ENCODE measurements around the gene C19orf81. TPM values are rescaled to one million over a fixed set of nuclear protein-coding genes. Genes with fewer than 3 reads are reported as not detected.

Gene C19orf81
- total and polyA plus RNA-seq, 3 experiments from 2014 or later, result not detected

DNA sequence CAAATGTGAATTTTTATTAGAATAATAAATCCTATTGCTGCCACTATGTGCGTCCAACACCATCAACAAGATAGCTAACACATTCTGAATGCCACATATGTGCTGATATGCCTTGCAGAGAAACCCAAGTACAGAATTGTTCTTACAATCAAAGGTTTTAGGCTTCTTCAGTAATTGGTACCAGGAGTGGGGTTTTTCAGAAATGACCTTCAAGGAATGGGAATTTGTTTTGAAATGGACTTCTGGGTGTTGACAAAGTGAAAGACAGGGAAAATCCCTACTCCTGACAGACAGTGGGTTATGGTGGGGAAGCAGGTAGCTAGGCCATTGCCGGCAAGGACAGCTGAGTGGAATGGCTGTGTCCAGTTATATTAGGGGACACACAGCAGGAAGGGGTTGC lies 15.3 kb upstream of the C19orf81 start:
- Mint-ChIP-seq H3K36me3 (peaks cover 0 to 11% (median 0%) of the 10 kb centered on the region in 3 donors), H3K27me3 (peaks cover 30 to 61% of the 10 kb centered on the region in 2 donors), H3K4me1 (peaks cover 4 to 7% (median 6%) of the 10 kb centered on the region in 3 donors), H3K9me3 (peaks cover 14 to 45% (median 40%) of the 10 kb centered on the region in 5 donors), H3K4me3 (no peak overlapping the region), H3K27ac (no peak overlapping the region)
- H3K4me1 ChIP-seq (ENCODE audit: insufficient read depth, low read length), result no peaks in the 10 kb centered on the region
- H3K27me3 ChIP-seq (ENCODE audit: insufficient read depth, low read length, poor library complexity, severe bottlenecking), result peaks cover 12% of the 10 kb centered on the region
- POLR2A ChIA-PET, result no interaction called here
- CTCF ChIA-PET, result interaction anchor here (0.6 kb wide), 1 partner anchor 389 kb away, joined by 3 read pairs; no protein-coding TSS in a partner anchor
- H3K27ac ChIP-seq (ENCODE audit: low read depth, low read length), result no peak overlapping the region
- H3K36me3 ChIP-seq (ENCODE audit: insufficient read depth, low read length), result no peaks in the 10 kb centered on the region
- H3K4me3 ChIP-seq (ENCODE audit: low read length), result no peak overlapping the region
- peaks cover 11% of the 10 kb centered on the region for H3K9me3 ChIP-seq (ENCODE audit: low read length)
- DNase-seq, result no peak

- no peak for DNase-seq
- ChIA-PET CTCF (no interaction called here), POLR2A (no interaction called here)
- Mint-ChIP-seq H3K4me3 (no peak overlapping the region), H3K9me3 (peaks cover 14 to 43% (median 40%) of the 10 kb centered on the region in 5 donors), H3K4me1 (peaks cover 6 to 8% (median 7%) of the 10 kb centered on the region in 3 donors), H3K36me3 (peaks cover 0 to 11% (median 0%) of the 10 kb centered on the region in 3 donors), H3K27ac (no peak overlapping the region), H3K27me3 (peaks cover 39 to 66% of the 10 kb centered on the region in 2 donors)
- Histone ChIP-seq H3K27me3 (ENCODE audit: insufficient read depth, low read length, poor library complexity, severe bottlenecking) (peaks cover 16% of the 10 kb centered on the region), H3K4me1 (ENCODE audit: insufficient read depth, low read length) (no peaks in the 10 kb centered on the region), H3K27ac (ENCODE audit: low read depth, low read length) (no peak overlapping the region), H3K4me3 (ENCODE audit: low read length) (no peak overlapping the region), H3K9me3 (ENCODE audit: low read length) (peaks cover 11% of the 10 kb centered on the region), H3K36me3 (ENCODE audit: insufficient read depth, low read length) (no peaks in the 10 kb centered on the region)
These were observed 12.7 kb upstream of the C19orf81 start for GRCh38 chr19:50636317-50637085.

GRCh38 chr19:50638600-50638999 lies 10.6 kb upstream of the C19orf81 start:
- H3K4me1 Mint-ChIP-seq, result peaks cover 6 to 8% (median 7%) of the 10 kb centered on the region in 3 donors
- ChIA-PET POLR2A (no interaction called here), CTCF (no interaction called here)
- Histone ChIP-seq H3K4me3 (ENCODE audit: low read length) (no peak overlapping the region), H3K27me3 (ENCODE audit: insufficient read depth, low read length, poor library complexity, severe bottlenecking) (peaks cover 16% of the 10 kb centered on the region), H3K9me3 (ENCODE audit: low read length) (peaks cover 8% of the 10 kb centered on the region), H3K4me1 (ENCODE audit: insufficient read depth, low read length) (no peaks in the 10 kb centered on the region), H3K36me3 (ENCODE audit: insufficient read depth, low read length) (no peaks in the 10 kb centered on the region), H3K27ac (ENCODE audit: low read depth, low read length) (no peak overlapping the region)
- peaks cover 48 to 61% of the 10 kb centered on the region in 2 donors for H3K27me3 Mint-ChIP-seq
- no peak for DNase-seq
- no peak overlapping the region for H3K27ac Mint-ChIP-seq
- peak overlapping the region in 3 of 7 donors; percentile 11 to 66 (median 57) for H3K4me3 Mint-ChIP-seq
- peaks cover 10 to 34% (median 32%) of the 10 kb centered on the region in 5 donors for H3K9me3 Mint-ChIP-seq
- peaks cover 0 to 7% (median 0%) of the 10 kb centered on the region in 3 donors for H3K36me3 Mint-ChIP-seq

DNA sequence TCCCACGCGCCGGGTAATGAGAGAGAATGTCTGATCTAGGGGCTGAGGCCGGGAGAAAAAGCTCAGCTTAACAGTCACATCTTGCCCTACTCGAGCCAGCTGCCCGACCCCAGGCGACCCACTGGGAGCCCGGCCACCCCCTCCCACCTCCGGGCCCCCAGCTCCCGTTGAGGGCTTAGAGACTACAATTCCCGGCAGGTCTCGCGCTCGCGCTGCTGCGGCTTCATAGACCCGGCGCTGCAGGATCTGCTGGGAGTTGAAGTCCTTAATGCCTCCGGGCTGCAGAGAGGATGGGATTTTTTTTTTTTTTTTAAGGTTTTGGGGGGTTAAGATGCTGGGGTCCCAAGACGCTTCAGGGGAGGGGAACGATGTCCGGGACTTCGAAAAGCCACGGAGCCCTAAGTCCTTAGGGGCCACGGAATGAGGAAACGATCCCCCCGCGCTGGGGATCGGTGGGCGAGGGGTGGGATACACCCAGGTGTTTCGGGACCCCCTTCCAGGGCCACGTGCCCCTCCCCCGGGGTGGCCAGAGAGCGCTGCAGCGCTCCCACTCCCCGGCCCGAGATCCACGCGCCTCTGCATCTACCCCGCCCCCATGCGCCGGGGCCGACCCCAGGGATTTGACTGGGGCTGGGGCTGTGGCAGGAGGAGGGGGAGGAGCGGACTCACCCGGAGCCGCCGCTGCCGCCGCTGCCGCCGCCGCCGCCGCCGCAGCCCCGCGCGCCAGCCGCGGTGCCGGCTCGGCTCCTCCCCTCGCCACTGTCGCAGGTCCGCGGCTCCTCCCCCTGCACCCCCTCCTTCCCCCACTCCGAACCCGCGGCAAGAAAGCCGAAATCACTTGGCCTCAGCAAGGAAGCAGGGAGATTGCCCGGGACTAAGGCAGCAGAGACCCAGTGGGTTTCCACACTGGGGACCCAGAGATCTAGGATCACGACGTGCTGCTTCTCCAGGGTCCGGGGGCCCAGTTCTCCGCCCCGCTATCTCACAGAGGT lies 9.8 kb upstream of the C19orf81 start, which contains the start of gene SYT3:
Gene SYT3 (minus strand): TSS at position 761 of the 992 bp plus-strand sequence. CDS start 2,470 bp downstream, outside the sequence.
- peaks cover 6 to 27% (median 25%) of the 10 kb centered on the region in 5 donors for H3K9me3 Mint-ChIP-seq
- Histone ChIP-seq H3K4me3 (ENCODE audit: low read length) (no peak within 1 kb of the TSS), H3K9me3 (ENCODE audit: low read length) (no peaks in the 10 kb centered on the region), H3K4me1 (ENCODE audit: insufficient read depth, low read length) (no peaks in the 10 kb centered on the region), H3K27me3 (ENCODE audit: insufficient read depth, low read length, poor library complexity, severe bottlenecking) (peaks cover 16% of the 10 kb centered on the region), H3K36me3 (ENCODE audit: insufficient read depth, low read length) (no peaks in the 10 kb centered on the region), H3K27ac (ENCODE audit: low read depth, low read length) (peak within 1 kb of the TSS; percentile 6)
- H3K36me3 Mint-ChIP-seq, result peaks cover 0 to 7% (median 0%) of the 10 kb centered on the region in 3 donors
- H3K27ac Mint-ChIP-seq, result no peak within 1 kb of the TSS
- POLR2A ChIA-PET, result no interaction called here
- peak within 1 kb of the TSS in 5 of 7 donors; percentile 66 to 82 (median 77) for H3K4me3 Mint-ChIP-seq
- peaks cover 48 to 57% of the 10 kb centered on the region in 2 donors for H3K27me3 Mint-ChIP-seq
- CTCF ChIA-PET, result no interaction called here
- H3K4me1 Mint-ChIP-seq, result peaks cover 6 to 8% (median 7%) of the 10 kb centered on the region in 3 donors
- DNase-seq, result peak in 1 of 5 donors; percentile 42

DNA sequence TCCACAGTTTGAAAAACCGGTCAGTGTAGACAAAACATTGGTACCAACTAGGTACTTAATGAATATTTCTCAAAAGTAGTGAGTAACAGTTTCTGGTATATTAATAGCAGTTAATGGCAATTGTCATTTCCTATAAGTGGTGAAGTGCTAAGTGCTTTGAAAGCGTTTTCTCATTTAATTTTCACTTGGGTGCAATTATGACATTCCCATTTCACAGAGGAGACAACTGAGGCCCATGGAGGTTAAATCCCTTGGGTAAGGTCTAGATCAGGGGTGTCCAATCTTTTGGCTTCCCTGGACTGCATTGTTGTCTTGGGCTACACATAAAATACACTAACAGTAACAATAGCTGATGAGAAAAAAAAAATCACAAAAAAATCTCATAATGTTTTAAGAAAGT lies 8.9 kb upstream of the C19orf81 start:
- Mint-ChIP-seq H3K4me3 (peak overlapping the region in 2 of 7 donors; percentile 10 to 35), H3K27ac (no peak overlapping the region), H3K4me1 (peaks cover 6 to 8% (median 7%) of the 10 kb centered on the region in 3 donors), H3K9me3 (peaks cover 2 to 21% (median 18%) of the 10 kb centered on the region in 5 donors), H3K36me3 (peaks cover 0 to 4% (median 0%) of the 10 kb centered on the region in 3 donors), H3K27me3 (peaks cover 44 to 53% of the 10 kb centered on the region in 2 donors)
- H3K27ac ChIP-seq (ENCODE audit: low read depth, low read length), result peak overlapping the region; percentile 6
- H3K27me3 ChIP-seq (ENCODE audit: insufficient read depth, low read length, poor library complexity, severe bottlenecking), result peaks cover 16% of the 10 kb centered on the region
- POLR2A ChIA-PET, result no interaction called here
- H3K4me1 ChIP-seq (ENCODE audit: insufficient read depth, low read length), result no peaks in the 10 kb centered on the region
- H3K9me3 ChIP-seq (ENCODE audit: low read length), result no peaks in the 10 kb centered on the region
- H3K4me3 ChIP-seq (ENCODE audit: low read length), result no peak overlapping the region
- CTCF ChIA-PET, result no interaction called here
- no peaks in the 10 kb centered on the region for H3K36me3 ChIP-seq (ENCODE audit: insufficient read depth, low read length)
- no peak for DNase-seq

DNA sequence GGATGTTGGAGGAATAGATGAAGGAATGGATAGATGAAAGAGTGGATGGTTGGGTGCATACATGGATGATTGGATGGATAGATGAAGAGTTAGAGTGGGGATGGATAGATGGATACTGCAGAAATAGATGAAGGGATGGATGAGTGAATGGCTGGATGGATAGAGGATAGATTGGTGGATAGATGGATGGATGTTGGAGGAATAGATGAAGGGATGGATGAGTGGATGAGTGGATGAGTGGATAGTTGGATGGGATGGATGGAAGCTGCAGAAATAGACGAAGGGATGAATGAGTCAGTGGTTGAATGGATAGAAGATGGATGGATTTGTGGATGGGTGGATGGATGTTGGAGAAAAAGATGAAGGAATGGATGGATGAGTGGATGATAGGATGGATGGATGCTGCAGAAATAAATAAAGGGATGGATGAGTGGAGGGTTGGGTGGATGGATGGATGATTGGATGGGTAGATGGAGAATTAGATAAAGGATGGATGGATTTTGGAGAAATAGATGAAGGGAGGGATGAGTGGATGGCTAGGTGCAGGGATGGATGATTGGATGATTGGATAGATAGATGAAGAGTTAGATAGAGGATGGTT lies 4.8 kb upstream of the C19orf81 start:
- peaks cover 4% of the 10 kb centered on the region for H3K27me3 ChIP-seq (ENCODE audit: insufficient read depth, low read length, poor library complexity, severe bottlenecking)
- no peaks in the 10 kb centered on the region for H3K36me3 Mint-ChIP-seq
- no peak overlapping the region for H3K4me3 Mint-ChIP-seq
- peaks cover 0 to 6% (median 2%) of the 10 kb centered on the region in 5 donors for H3K9me3 Mint-ChIP-seq
- POLR2A ChIA-PET, result no interaction called here
- H3K4me1 Mint-ChIP-seq, result peaks cover 0 to 3% (median 0%) of the 10 kb centered on the region in 3 donors
- no peak overlapping the region for H3K27ac Mint-ChIP-seq
- no peak overlapping the region for H3K27ac ChIP-seq (ENCODE audit: low read depth, low read length)
- H3K4me1 ChIP-seq (ENCODE audit: insufficient read depth, low read length), result no peaks in the 10 kb centered on the region
- H3K27me3 Mint-ChIP-seq, result peaks cover 25 to 27% of the 10 kb centered on the region in 2 donors
- no peak overlapping the region for H3K4me3 ChIP-seq (ENCODE audit: low read length)
- DNase-seq, result no peak
- CTCF ChIA-PET, result no interaction called here
- H3K36me3 ChIP-seq (ENCODE audit: insufficient read depth, low read length), result no peaks in the 10 kb centered on the region
- no peaks in the 10 kb centered on the region for H3K9me3 ChIP-seq (ENCODE audit: low read length)

DNA sequence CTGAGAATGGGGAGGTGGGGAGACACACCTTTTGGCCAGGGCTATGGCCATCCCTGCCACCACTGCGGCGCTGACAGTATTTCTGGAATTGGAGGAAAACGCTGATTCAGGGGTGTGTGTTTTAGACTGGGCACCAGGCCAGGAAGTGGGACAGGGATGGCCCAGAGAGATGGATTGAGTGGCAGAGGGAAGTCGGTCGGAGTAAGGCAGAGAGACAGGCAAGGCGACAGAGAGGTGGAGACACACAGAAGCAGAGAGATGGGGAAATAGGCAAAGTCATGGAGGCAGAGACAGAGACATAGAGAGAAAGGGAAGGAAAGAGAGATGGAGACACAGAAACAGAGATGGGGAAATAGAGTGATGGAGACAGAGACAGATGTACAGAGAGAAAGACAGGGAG lies 4.1 kb upstream of the C19orf81 start:
- H3K9me3 Mint-ChIP-seq, result peaks cover 0 to 6% (median 4%) of the 10 kb centered on the region in 5 donors
- H3K27me3 Mint-ChIP-seq, result peaks cover 28 to 29% of the 10 kb centered on the region in 2 donors
- Histone ChIP-seq H3K4me3 (ENCODE audit: low read length) (no peak overlapping the region), H3K27ac (ENCODE audit: low read depth, low read length) (no peak overlapping the region), H3K36me3 (ENCODE audit: insufficient read depth, low read length) (no peaks in the 10 kb centered on the region), H3K9me3 (ENCODE audit: low read length) (no peaks in the 10 kb centered on the region), H3K4me1 (ENCODE audit: insufficient read depth, low read length) (no peaks in the 10 kb centered on the region), H3K27me3 (ENCODE audit: insufficient read depth, low read length, poor library complexity, severe bottlenecking) (peaks cover 2% of the 10 kb centered on the region)
- H3K4me3 Mint-ChIP-seq, result no peak overlapping the region
- no peak overlapping the region for H3K27ac Mint-ChIP-seq
- POLR2A ChIA-PET, result no interaction called here
- peaks cover 0 to 1% (median 0%) of the 10 kb centered on the region in 3 donors for H3K4me1 Mint-ChIP-seq
- CTCF ChIA-PET, result no interaction called here
- no peak for DNase-seq
- no peaks in the 10 kb centered on the region for H3K36me3 Mint-ChIP-seq
